DOHH2 (cell line): ENCODE measurements around the gene POU2F2.

Experiments
- H3F3A ChIP-seq: fragments of 200-600 bp; sonication (generic), shearing (Covaris generic); 2 replicates; pipeline ENCODE4 v1.6.0; 2016; ENCODE audit warnings: antibody characterized with exemption, mild to moderate bottlenecking; ENCODE audit not compliant: control insufficient read depth, insufficient read depth
- H3K27ac ChIP-seq: fragments of 200-600 bp; sonication (generic); 2 replicates; pipeline ENCODE4 v1.5.1; 2014; ENCODE audit warnings: low read depth, mild to moderate bottlenecking, low read length, moderate library complexity
- H3K27me3 ChIP-seq: fragments of 200-600 bp; sonication (generic); 2 replicates; pipeline ENCODE4 v1.6.1; 2014; ENCODE audit warnings: mild to moderate bottlenecking, low read length, mixed read lengths; ENCODE audit not compliant: control insufficient read depth
- H3K36me3 ChIP-seq: fragments of 200-600 bp; sonication (generic); 2 replicates; pipeline ENCODE4 v1.6.1; 2014; ENCODE audit warnings: mild to moderate bottlenecking, low read length, moderate library complexity, mixed read lengths; ENCODE audit not compliant: control insufficient read depth
- H3K4me1 ChIP-seq: fragments of 200-600 bp; sonication (generic); 2 replicates; pipeline ENCODE4 v1.6.1; 2014; ENCODE audit warnings: mild to moderate bottlenecking, low read length, mixed read lengths; ENCODE audit not compliant: control insufficient read depth
- H3K4me2 ChIP-seq: fragments of 200-600 bp; sonication (generic); 2 replicates; pipeline ENCODE4 v1.6.0; 2014; ENCODE audit warnings: mild to moderate bottlenecking, low read length, moderate library complexity
- H3K4me3 ChIP-seq: fragments of 200-600 bp; sonication (generic); 2 replicates; pipeline ENCODE4 v1.5.1; 2014; ENCODE audit warnings: mild to moderate bottlenecking, low read length, mixed read lengths
- H3K79me2 ChIP-seq: fragments of 200-600 bp; sonication (generic); 2 replicates; pipeline ENCODE4 v1.6.1; 2014; ENCODE audit warnings: mild to moderate bottlenecking, low read length, mixed read lengths; ENCODE audit not compliant: control insufficient read depth
- H3K9me2 ChIP-seq: fragments of 200-600 bp; sonication (generic); replicated peaks from 2 replicates; pipeline ENCODE4 v1.6.1; 2014; ENCODE audit warnings: mild to moderate bottlenecking, low read length, mixed read lengths; ENCODE audit not compliant: control insufficient read depth
- H3K9me3 ChIP-seq: fragments of 200-600 bp; sonication (generic); 2 replicates; pipeline ENCODE4 v1.6.1; 2014; ENCODE audit warnings: antibody characterized with exemption, low read length, mixed read lengths; ENCODE audit not compliant: control insufficient read depth, insufficient read depth
- H4K20me1 ChIP-seq: fragments of 200-600 bp; sonication (generic); 2 replicates; pipeline ENCODE4 v1.6.0; 2014; ENCODE audit warnings: low read depth, mild to moderate bottlenecking, antibody characterized with exemption, low read length, moderate library complexity; ENCODE audit not compliant: control insufficient read depth, insufficient read depth
- EZH2phosphoT487 ChIP-seq: fragments of 200-600 bp; sonication (generic); IDR thresholded peaks from 2 replicates; pipeline ENCODE4 v1.6.1; 2017; ENCODE audit warnings: borderline replicate concordance, mild to moderate bottlenecking, antibody characterized with exemption, low read length, moderate library complexity, mixed read lengths
- TF ChIP-seq, protein P1 (sequence below): fragments of 200-600 bp; sonication (generic); IDR thresholded peaks from one replicate; pipeline ENCODE4 v1.5.1; 2014; ENCODE audit warnings: antibody characterized with exemption, mild to moderate bottlenecking, low read depth, low read length; ENCODE audit not compliant: poor library complexity, severe bottlenecking

Gene POU2F2

DNA sequence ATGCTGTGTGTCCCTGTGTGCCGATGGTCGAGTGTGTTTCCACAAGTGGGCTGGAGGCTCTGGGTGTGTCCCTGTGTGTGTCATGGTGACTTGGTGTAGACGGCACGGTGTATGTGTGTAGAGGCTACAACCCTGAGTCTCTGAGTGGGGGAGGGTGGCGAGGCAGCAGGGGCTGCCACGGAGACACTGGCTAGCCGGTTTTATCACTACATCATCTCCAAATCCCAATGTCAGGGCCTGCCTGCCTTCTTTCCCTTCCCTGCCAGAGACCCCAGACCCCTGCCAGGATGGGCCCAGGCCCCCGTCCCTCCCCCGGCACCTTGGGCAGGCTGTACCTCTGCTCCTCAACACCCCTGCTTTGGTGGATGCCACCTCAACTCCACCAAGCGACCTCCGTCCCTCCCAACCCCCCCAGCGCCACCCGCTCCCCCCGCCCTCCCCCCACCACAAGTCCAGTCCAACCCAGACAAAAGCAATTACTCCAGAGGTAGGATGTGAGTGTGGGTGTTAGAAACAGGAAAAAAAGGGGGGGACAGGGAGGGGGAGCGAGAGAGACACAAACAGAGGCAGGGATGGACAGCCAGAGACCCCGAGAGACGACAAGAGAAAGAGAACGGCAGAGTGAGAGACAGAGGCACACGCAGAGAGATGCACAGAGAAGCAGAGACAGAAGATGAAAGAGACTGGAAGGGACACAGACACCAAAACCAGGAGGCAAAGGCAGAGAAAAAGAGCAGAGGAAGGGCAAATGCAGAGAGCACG lies 21.6 kb upstream of the POU2F2 start:
- H3K27me3 ChIP-seq, result no peaks in the 10 kb centered on the region

DNA sequence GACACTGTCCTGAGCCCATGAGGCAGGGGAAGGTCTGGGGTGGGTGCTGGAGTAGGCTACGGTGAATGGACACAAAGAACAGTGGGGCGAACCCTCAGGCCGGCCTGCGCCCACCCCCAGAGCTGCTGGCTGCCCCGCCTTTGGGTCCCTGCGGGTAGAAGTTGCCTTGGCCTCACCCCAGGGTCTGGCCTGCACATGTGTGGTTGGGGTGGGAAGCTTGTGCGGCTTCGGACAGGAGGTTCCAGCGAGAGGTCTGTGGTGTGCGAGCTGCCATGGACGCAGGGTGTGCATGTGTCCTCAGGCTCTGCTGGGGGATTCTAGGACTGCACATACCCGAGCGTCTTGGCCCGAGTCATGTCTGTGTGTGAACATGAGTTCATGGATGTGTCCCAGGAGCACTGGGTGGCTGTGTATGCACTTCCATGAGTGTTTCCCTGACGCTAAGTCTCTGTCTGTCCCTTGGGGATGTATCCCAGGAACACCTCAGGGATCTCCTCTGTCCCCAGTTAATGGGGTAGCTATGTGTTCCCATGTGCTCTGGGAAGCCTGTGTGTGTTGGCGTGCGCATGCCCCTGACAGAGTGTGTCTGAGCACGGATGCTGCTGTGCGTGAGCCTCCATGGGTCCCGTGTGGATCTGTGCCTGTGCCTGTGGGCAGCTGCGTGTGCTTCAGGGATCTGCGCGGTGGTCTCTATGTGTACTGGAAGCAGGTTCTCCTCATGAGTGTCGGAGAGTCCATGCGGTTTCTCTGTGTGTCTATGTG lies 20.8 kb upstream of the POU2F2 start:
- Histone ChIP-seq H3K4me3 (no peak overlapping the region), H4K20me1 (no peaks in the 10 kb centered on the region)

More for the DNA sequence above, 21.6 kb upstream of the POU2F2 start:
- H3K4me2 ChIP-seq, result no peak overlapping the region
- H3K36me3 ChIP-seq, result no peaks in the 10 kb centered on the region
- H3K27ac ChIP-seq, result no peak overlapping the region
- no peaks in the 10 kb centered on the region for H3K79me2 ChIP-seq
- TF ChIP-seq EZH2phosphoT487, result no peak
- H3K4me1 ChIP-seq, result peaks cover 28% of the 10 kb centered on the region
- H3K4me3 ChIP-seq, result no peak overlapping the region
- no peaks in the 10 kb centered on the region for H3F3A ChIP-seq
- H4K20me1 ChIP-seq, result no peaks in the 10 kb centered on the region
- no peaks in the 10 kb centered on the region for H3K9me3 ChIP-seq
- H3K9me2 ChIP-seq, result no peaks in the 10 kb centered on the region

DNA sequence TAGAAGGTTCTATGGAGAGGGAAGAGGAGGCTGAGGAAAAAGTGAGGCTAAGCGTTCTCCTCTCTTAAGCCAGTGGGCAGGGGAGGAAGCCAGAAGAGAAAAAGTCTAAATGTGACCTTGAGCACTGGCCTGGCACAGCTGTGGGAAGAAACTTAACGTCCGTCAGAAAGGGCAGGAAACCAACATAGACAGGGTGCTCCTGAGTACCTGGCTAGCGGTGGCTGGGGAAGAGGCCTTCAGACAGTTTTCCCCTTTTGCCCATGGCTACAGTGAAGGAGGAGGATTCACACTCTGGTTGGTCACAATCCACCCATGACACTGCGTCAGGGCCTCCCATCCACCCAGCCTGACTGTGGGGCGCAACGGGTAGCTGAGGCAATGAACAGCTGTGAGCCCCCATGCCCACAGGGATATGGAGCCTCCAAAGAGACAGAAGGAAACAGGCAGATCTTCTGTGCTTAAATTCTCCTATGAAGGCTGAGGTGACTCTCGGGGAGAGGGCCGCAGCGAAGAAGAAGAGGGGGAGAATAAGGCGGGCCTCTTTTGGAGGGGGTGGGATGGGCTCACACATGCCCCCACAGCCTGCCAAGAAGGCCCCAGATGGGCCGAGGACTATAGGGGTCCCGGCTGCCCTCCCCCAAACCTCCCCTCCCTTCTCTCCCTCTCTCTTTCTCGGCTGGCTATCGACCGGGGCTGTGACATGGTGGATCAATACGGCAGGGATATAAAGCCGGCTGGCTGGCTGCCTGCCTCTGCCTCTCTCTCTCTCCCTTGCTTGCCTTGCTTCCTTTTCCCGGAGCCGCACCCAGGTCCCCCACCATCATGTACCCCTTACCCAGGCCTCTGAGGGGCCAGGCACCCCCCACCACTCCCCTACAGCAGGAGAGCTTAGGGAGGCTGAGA lies 19.8 kb upstream of the POU2F2 start:
- TF ChIP-seq, protein P1, sequence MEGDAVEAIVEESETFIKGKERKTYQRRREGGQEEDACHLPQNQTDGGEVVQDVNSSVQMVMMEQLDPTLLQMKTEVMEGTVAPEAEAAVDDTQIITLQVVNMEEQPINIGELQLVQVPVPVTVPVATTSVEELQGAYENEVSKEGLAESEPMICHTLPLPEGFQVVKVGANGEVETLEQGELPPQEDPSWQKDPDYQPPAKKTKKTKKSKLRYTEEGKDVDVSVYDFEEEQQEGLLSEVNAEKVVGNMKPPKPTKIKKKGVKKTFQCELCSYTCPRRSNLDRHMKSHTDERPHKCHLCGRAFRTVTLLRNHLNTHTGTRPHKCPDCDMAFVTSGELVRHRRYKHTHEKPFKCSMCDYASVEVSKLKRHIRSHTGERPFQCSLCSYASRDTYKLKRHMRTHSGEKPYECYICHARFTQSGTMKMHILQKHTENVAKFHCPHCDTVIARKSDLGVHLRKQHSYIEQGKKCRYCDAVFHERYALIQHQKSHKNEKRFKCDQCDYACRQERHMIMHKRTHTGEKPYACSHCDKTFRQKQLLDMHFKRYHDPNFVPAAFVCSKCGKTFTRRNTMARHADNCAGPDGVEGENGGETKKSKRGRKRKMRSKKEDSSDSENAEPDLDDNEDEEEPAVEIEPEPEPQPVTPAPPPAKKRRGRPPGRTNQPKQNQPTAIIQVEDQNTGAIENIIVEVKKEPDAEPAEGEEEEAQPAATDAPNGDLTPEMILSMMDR, result no peak
- no peak for TF ChIP-seq EZH2phosphoT487
- H3K9me2 ChIP-seq, result no peaks in the 10 kb centered on the region
- no peaks in the 10 kb centered on the region for H3F3A ChIP-seq
- H3K4me1 ChIP-seq, result peaks cover 28% of the 10 kb centered on the region
- H3K9me3 ChIP-seq, result no peaks in the 10 kb centered on the region
- no peak overlapping the region for H3K4me3 ChIP-seq
- H4K20me1 ChIP-seq, result no peaks in the 10 kb centered on the region
- H3K4me2 ChIP-seq, result no peak overlapping the region
- no peak overlapping the region for H3K27ac ChIP-seq
- H3K36me3 ChIP-seq, result no peaks in the 10 kb centered on the region
- H3K79me2 ChIP-seq, result no peaks in the 10 kb centered on the region
- no peaks in the 10 kb centered on the region for H3K27me3 ChIP-seq

More for the DNA sequence above, 20.8 kb upstream of the POU2F2 start:
- H3K27ac ChIP-seq, result no peak overlapping the region
- TF ChIP-seq, protein P1, result no peak
- TF ChIP-seq EZH2phosphoT487, result no peak
- no peak overlapping the region for H3K4me2 ChIP-seq
- H3F3A ChIP-seq, result no peaks in the 10 kb centered on the region
- H3K36me3 ChIP-seq, result no peaks in the 10 kb centered on the region
- no peaks in the 10 kb centered on the region for H3K9me3 ChIP-seq
- no peaks in the 10 kb centered on the region for H3K79me2 ChIP-seq
- no peaks in the 10 kb centered on the region for H3K27me3 ChIP-seq
- H3K9me2 ChIP-seq, result no peaks in the 10 kb centered on the region
- H3K4me1 ChIP-seq, result peaks cover 28% of the 10 kb centered on the region
